ENCODE results near the gene CLCN7. TPM values are rescaled to one million over a fixed set of nuclear protein-coding genes. Genes with fewer than 3 reads are reported as not detected.
"Not testable (repeated sequence)": the region's sequence is repeated elsewhere in the genome, so short reads cannot be mapped to it uniquely, and the experiment has no call there.

CLCN7 gene
- total and polyA plus RNA-seq, 2 experiments from 2014 or later = 17.4 to 53.8 TPM

DNA sequence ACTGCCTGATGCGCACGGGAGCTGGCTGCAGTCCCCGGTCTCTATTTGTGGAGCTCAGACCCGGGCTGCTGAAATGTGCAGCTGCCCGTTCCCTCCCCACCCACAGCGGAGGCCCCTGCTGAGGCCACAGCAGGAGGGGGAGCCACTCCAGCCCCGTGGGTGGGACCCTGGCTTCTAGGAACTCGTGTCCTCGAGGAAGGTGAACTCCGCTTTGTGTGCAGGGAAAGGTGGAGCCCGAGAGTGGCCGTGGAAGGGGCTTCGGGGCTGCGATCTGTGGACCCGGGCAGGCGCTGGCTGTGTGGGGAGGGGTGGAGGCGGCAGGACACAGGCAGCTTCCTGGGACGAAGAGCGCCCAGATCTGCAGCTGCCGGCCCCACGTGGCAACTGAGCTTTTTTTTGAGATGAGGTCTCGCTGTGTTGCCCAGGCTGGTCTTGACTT is 33.4 kb downstream of the CLCN7 start:
- Histone ChIP-seq H3K79me2 (replicated peaks; ENCODE audit: insufficient read depth) (no peaks in the 10 kb centered on the region), H3K4me1 (ENCODE audit: insufficient read depth) (no peaks in the 10 kb centered on the region), H3K36me3 (ENCODE audit: insufficient read depth) (no peaks in the 10 kb centered on the region), H3K4me3 (no peak overlapping the region), H4K20me1 (replicated peaks; ENCODE audit: insufficient read depth) (no peaks in the 10 kb centered on the region), H3K4me2 (no peak overlapping the region), H3K27ac (ENCODE audit: low read depth) (no peak overlapping the region), H3K9me2 (ENCODE audit: insufficient read depth) (no peaks in the 10 kb centered on the region), H3F3A (replicated peaks; ENCODE audit: low read depth) (no peaks in the 10 kb centered on the region), H2AFZ (no peak overlapping the region), H3K27me3 (ENCODE audit: insufficient read depth) (no peaks in the 10 kb centered on the region)
- Mint-ChIP-seq H3K36me3 (ENCODE audit: low read depth) (no peaks in the 10 kb centered on the region), H3K4me3 (no peak overlapping the region), H3K27ac (no peak overlapping the region), H3K9me3 (no peaks in the 10 kb centered on the region), H3K27me3 (ENCODE audit: insufficient read depth, low read depth, poor library complexity) (peaks cover 2% of the 10 kb centered on the region), H3K4me1 (no peaks in the 10 kb centered on the region)
- DNase-seq (ENCODE audit: low spot score) = no peak
- TF ChIP-seq POLR2AphosphoS5 (IDR thresholded peaks at IDR 0.05; ENCODE audit: low read depth) = no peak
- no peak for ATAC-seq

DNA sequence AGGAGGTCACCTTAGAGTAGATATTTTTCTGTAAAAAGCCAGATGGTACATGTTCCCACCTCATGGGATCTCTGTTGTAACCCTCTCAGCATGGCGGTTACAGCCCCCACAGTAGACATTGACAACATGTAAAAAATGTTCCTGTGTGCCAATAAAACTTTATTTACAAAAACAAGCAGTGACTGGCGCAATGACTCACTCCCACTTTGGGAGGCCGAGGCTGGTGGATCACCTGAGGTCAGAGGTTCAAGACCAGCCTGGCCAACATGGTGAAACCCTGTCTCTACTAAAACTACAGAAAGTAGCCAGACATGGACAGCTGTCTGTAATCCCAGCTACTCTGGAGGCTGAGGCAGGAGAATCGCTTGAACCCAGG is 35.1 kb downstream of the CLCN7 start:
- not testable (repeated sequence) for H3F3A ChIP-seq (replicated peaks; ENCODE audit: low read depth); H3K4me2 ChIP-seq; H3K79me2 ChIP-seq (replicated peaks; ENCODE audit: insufficient read depth); H3K36me3 ChIP-seq (ENCODE audit: insufficient read depth); H3K27me3 ChIP-seq (ENCODE audit: insufficient read depth); DNase-seq (ENCODE audit: low spot score); H3K27ac ChIP-seq (ENCODE audit: low read depth); H2AFZ ChIP-seq; H3K9me2 ChIP-seq (ENCODE audit: insufficient read depth); H3K27ac Mint-ChIP-seq; H3K4me3 ChIP-seq; H3K4me1 ChIP-seq (ENCODE audit: insufficient read depth); H3K9me3 Mint-ChIP-seq; H3K4me3 Mint-ChIP-seq; H3K36me3 Mint-ChIP-seq (ENCODE audit: low read depth); H4K20me1 ChIP-seq (replicated peaks; ENCODE audit: insufficient read depth); H3K4me1 Mint-ChIP-seq; ATAC-seq; H3K27me3 Mint-ChIP-seq (ENCODE audit: insufficient read depth, low read depth, poor library complexity)

DNA sequence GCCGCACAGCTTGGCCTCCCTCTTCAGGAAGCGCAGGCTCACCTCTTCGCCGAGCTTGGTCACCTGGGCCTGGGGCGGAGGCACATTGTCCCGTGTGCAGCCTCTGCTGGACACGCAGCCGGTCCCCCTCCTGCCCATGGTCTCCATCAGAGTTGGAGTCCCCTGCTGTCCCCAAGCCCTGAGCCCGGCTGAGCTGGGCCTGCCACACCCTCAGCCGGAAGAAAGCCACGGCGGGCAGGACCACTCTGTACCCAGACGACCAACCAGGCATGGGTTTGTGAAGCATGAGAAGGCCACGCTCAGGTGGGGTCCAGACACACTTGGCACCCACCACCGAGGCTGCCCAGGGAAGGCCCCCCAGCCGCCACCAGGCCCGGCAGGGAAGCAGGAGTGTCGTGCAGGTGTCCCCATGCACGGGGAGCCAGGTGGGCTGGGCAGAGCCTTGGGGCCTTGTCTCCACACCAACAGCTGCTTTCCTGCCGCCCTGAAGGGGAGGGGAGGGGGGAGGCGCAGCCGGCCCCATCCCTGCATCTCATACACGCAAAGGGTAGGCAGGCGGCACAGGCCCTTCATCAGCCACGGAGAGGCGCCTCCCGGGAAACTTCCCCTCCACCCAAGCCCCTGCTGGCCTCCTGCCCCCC is 35.6 kb downstream of the CLCN7 start:
- H3K9me3 Mint-ChIP-seq = no peaks in the 10 kb centered on the region
- H3K27me3 ChIP-seq (ENCODE audit: insufficient read depth) = no peaks in the 10 kb centered on the region
- TF ChIP-seq STAT1 (IDR thresholded peaks at IDR 0.05; ENCODE audit: unreplicated experiment) (no peak), JUNB (IDR thresholded peaks at IDR 0.05; ENCODE audit: unreplicated experiment) (no peak), POLR2AphosphoS5 (IDR thresholded peaks at IDR 0.05; ENCODE audit: low read depth) (no peak), EZH2phosphoT487 (IDR thresholded peaks at IDR 0.05; ENCODE audit: unreplicated experiment) (no peak), ZNF331 (CRISPR knock-in tag; IDR thresholded peaks at IDR 0.05; ENCODE audit: low read depth) (no peak)
- TF ChIP-seq, protein P1, sequence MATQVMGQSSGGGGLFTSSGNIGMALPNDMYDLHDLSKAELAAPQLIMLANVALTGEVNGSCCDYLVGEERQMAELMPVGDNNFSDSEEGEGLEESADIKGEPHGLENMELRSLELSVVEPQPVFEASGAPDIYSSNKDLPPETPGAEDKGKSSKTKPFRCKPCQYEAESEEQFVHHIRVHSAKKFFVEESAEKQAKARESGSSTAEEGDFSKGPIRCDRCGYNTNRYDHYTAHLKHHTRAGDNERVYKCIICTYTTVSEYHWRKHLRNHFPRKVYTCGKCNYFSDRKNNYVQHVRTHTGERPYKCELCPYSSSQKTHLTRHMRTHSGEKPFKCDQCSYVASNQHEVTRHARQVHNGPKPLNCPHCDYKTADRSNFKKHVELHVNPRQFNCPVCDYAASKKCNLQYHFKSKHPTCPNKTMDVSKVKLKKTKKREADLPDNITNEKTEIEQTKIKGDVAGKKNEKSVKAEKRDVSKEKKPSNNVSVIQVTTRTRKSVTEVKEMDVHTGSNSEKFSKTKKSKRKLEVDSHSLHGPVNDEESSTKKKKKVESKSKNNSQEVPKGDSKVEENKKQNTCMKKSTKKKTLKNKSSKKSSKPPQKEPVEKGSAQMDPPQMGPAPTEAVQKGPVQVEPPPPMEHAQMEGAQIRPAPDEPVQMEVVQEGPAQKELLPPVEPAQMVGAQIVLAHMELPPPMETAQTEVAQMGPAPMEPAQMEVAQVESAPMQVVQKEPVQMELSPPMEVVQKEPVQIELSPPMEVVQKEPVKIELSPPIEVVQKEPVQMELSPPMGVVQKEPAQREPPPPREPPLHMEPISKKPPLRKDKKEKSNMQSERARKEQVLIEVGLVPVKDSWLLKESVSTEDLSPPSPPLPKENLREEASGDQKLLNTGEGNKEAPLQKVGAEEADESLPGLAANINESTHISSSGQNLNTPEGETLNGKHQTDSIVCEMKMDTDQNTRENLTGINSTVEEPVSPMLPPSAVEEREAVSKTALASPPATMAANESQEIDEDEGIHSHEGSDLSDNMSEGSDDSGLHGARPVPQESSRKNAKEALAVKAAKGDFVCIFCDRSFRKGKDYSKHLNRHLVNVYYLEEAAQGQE (IDR thresholded peaks at IDR 0.05; ENCODE audit: unreplicated experiment) = no peak
- TF ChIP-seq, protein P2, sequence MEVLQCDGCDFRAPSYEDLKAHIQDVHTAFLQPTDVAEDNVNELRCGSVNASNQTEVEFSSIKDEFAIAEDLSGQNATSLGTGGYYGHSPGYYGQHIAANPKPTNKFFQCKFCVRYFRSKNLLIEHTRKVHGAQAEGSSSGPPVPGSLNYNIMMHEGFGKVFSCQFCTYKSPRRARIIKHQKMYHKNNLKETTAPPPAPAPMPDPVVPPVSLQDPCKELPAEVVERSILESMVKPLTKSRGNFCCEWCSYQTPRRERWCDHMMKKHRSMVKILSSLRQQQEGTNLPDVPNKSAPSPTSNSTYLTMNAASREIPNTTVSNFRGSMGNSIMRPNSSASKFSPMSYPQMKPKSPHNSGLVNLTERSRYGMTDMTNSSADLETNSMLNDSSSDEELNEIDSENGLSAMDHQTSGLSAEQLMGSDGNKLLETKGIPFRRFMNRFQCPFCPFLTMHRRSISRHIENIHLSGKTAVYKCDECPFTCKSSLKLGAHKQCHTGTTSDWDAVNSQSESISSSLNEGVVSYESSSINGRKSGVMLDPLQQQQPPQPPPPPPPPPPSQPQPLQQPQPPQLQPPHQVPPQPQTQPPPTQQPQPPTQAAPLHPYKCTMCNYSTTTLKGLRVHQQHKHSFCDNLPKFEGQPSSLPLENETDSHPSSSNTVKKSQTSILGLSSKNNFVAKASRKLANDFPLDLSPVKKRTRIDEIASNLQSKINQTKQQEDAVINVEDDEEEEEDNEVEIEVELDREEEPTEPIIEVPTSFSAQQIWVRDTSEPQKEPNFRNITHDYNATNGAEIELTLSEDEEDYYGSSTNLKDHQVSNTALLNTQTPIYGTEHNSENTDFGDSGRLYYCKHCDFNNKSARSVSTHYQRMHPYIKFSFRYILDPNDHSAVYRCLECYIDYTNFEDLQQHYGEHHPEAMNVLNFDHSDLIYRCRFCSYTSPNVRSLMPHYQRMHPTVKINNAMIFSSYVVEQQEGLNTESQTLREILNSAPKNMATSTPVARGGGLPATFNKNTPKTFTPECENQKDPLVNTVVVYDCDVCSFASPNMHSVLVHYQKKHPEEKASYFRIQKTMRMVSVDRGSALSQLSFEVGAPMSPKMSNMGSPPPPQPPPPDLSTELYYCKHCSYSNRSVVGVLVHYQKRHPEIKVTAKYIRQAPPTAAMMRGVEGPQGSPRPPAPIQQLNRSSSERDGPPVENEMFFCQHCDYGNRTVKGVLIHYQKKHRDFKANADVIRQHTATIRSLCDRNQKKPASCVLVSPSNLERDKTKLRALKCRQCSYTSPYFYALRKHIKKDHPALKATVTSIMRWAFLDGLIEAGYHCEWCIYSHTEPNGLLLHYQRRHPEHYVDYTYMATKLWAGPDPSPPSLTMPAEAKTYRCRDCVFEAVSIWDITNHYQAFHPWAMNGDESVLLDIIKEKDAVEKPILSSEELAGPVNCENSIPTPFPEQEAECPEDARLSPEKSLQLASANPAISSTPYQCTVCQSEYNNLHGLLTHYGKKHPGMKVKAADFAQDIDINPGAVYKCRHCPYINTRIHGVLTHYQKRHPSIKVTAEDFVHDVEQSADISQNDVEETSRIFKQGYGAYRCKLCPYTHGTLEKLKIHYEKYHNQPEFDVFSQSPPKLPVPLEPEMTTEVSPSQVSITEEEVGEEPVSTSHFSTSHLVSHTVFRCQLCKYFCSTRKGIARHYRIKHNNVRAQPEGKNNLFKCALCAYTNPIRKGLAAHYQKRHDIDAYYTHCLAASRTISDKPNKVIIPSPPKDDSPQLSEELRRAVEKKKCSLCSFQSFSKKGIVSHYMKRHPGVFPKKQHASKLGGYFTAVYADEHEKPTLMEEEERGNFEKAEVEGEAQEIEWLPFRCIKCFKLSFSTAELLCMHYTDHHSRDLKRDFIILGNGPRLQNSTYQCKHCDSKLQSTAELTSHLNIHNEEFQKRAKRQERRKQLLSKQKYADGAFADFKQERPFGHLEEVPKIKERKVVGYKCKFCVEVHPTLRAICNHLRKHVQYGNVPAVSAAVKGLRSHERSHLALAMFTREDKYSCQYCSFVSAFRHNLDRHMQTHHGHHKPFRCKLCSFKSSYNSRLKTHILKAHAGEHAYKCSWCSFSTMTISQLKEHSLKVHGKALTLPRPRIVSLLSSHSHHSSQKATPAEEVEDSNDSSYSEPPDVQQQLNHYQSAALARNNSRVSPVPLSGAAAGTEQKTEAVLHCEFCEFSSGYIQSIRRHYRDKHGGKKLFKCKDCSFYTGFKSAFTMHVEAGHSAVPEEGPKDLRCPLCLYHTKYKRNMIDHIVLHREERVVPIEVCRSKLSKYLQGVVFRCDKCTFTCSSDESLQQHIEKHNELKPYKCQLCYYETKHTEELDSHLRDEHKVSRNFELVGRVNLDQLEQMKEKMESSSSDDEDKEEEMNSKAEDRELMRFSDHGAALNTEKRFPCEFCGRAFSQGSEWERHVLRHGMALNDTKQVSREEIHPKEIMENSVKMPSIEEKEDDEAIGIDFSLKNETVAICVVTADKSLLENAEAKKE (CRISPR knock-in tag; IDR thresholded peaks at IDR 0.05) = no peak

More for the DNA sequence above, 35.6 kb downstream of the CLCN7 start:
- no peaks in the 10 kb centered on the region for H3K9me2 ChIP-seq (ENCODE audit: insufficient read depth)
- no peak overlapping the region for H3K4me3 ChIP-seq
- no peak overlapping the region for H3K4me3 Mint-ChIP-seq
- no peaks in the 10 kb centered on the region for H3K4me1 ChIP-seq (ENCODE audit: insufficient read depth)
- H4K20me1 ChIP-seq (replicated peaks; ENCODE audit: insufficient read depth) = no peaks in the 10 kb centered on the region
- no peak overlapping the region for H3K27ac Mint-ChIP-seq
- no peak overlapping the region for H3K27ac ChIP-seq (ENCODE audit: low read depth)
- no peaks in the 10 kb centered on the region for H3K79me2 ChIP-seq (replicated peaks; ENCODE audit: insufficient read depth)
- H3F3A ChIP-seq (replicated peaks; ENCODE audit: low read depth) = no peaks in the 10 kb centered on the region
- H3K27me3 Mint-ChIP-seq (ENCODE audit: insufficient read depth, low read depth, poor library complexity) = peaks cover 5% of the 10 kb centered on the region
- no peak overlapping the region for H2AFZ ChIP-seq
- ATAC-seq (no peak), DNase-seq (ENCODE audit: low spot score) (no peak)
- H3K36me3 Mint-ChIP-seq (ENCODE audit: low read depth) = no peaks in the 10 kb centered on the region
- H3K4me1 Mint-ChIP-seq = no peaks in the 10 kb centered on the region
- no peaks in the 10 kb centered on the region for H3K36me3 ChIP-seq (ENCODE audit: insufficient read depth)
- H3K4me2 ChIP-seq = no peak overlapping the region

Data from GM23338 (cell line).